GM12873 (cell line): ENCODE data around the gene CYBA.

Experiments used
- CTCF ChIP-seq: IDR thresholded peaks from 2 replicates; pipeline ENCODE4 v1.5.1; 2012; ENCODE audit warnings: low read depth, mild to moderate bottlenecking, moderate library complexity, low read length, control low read depth; ENCODE audit not compliant: insufficient read depth; ENCODE audit errors: missing control alignments

The CYBA gene

GRCh38 chr16:88657371-88657770 is 6.5 kb upstream of the CYBA start:
- TF ChIP-seq CTCF = no peak

GRCh38 chr16:88656291-88656980 is 5.6 kb upstream of the CYBA start:
- no peak for TF ChIP-seq CTCF

GRCh38 chr16:88655733-88656281 is 5.0 kb upstream of the CYBA start:
- TF ChIP-seq CTCF = no peak

- no peak for TF ChIP-seq CTCF
These were observed 4.3 kb upstream of the CYBA start for GRCh38 chr16:88655053-88655732.

GRCh38 chr16:88654363-88655052 is 3.7 kb upstream of the CYBA start:
- no peak for TF ChIP-seq CTCF

GRCh38 chr16:88653596-88654362 is 2.9 kb upstream of the CYBA start:
- TF ChIP-seq CTCF = no peak
